HT-29 (cell line): ENCODE results near the gene GPR39. TPM values are rescaled to one million over a fixed set of nuclear protein-coding genes. Genes with fewer than 3 reads are reported as not detected.

Experiments used
- DNase-seq: peaks from one replicate; pipeline ENCODE4 v3.0.0-alpha.2; 2015; ENCODE audit warnings: low spot score
- total RNA-seq: library from RNA; depleted of rRNA; stranded (reverse); fragments of >200 nt; shearing (Covaris generic); gene quantifications from 2 replicates; pipeline ENCODE4 v1.2.3, GENCODE V29; 2014

Gene GPR39
- total RNA-seq, 1 experiment from 2014 or later, result 18.0 TPM

DNA sequence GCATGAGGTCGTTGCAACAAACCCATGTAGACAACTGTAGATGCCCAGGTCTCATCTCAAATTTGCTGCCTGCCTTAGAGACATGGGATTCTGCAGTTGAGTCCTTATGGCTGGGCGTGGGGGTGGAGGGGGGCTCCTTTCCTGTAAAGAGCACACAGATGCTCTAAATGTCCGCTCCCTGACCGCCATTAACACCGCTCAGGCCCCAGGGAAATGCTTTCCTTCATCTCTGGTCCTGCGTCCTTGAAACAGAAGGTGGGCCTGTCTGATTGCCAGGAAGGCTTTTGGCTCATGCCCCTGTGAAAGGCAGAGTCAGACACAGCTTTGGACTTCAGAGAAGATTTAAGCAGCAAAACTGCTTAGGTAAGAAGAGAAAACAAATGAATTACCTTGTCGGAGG, 25.7 kb downstream of the GPR39 start:
- DNase-seq, result no peak

DNA sequence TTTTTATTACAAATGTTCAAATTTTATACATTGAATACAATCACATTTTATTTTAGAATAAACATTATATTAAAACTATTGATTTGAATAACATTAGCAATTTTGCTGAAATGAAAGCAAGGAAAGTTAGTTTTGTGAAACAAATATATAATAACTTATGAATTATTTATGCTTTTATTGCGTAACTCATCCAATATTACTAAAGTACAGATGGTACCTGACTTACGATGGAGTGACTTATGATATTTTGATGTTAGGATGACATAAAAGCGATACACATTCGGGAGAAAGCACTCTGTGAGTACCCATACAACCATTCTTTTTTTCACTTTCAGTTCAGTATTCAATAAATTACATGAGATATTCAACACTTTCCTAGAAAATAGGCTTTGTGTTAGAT, 26.5 kb downstream of the GPR39 start:
- no peak for DNase-seq

DNA sequence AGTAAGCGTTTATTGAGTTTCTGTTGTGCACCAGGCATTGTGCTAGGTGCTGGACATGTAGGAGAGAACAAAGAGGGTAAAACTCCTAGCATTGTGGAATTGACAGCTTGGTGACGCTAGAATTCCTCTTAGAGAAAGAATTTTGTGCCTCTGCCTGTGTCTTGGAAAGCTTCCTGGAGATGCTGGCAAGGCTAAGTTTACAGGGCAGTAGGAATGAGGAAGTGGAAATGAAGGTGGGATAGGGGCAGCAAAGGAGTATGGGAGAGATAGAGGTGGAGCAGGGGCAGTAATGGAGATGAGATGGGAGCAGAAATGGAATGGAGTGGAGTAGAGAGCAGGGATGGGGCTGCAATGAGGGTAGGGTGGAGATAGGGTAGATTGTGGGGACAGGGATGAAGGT, 29.8 kb downstream of the GPR39 start:
- DNase-seq, result peak; percentile 5

- no peak for DNase-seq
These were observed 31.7 kb downstream of the GPR39 start for GRCh38 chr2:132448331-132448730.

DNA sequence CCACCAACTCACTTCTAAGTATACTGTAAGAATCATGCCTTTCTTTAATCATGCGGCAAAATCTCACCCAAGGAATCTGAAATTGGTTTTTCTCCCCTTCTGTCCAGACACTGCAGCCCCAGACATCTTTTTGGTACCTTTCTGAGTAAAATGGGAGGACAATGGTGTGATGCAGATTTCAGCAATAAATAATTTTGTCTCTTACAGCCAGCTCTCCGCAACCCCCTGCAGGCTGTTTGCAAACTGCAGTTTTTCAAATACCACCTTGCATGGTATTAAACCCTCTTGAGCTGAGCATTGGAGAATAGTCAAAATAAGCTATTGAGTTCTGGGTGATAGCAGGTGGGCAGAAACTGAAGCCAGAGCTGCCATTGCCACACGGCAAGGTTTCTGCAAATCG, 32.2 kb downstream of the GPR39 start:
- DNase-seq, result peak; percentile 47

- DNase-seq, result no peak
These were observed 33.3 kb downstream of the GPR39 start for GRCh38 chr2:132449868-132450267.

DNA sequence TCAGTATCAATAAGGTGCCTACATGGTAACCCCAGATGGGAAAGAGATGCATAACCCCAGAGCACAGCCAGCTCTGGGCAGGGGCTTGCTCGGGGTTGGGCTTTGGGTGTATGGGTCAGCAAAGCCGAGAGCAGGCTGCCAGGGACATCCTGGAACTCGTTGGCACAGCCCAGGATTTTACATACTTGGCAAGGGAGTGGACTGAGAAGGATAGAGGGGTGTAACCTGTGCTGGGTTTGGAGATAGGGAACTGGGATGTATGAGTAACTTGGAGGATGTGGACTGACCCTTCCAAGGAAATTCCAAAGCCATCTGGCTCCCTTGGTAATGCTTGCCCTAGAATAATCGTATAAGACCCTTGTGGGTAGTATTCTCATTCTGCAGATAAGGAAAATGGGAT, 44.2 kb downstream of the GPR39 start:
- DNase-seq, result no peak

DNA sequence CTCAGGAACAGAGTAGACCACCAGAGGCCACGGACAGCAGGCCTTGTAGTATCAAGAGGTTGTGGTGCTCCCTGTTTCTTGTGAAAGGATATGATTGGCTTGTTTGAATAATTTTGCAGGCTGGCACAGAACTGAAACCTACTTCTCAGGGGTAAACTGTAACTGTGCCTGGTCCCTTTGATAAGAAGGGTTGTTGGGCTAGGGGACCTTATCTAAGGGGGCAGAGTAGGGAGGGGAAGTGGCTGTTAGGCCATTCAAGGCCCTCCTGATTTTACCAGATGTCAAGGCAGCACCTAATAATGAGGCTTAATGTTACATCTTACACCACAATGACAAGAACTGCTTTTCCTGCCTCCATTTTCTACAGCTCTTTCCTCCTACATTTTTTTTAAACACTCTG, 45.6 kb downstream of the GPR39 start:
- no peak for DNase-seq

- DNase-seq, result no peak
These were observed 47.1 kb downstream of the GPR39 start for GRCh38 chr2:132463719-132464118.

DNA sequence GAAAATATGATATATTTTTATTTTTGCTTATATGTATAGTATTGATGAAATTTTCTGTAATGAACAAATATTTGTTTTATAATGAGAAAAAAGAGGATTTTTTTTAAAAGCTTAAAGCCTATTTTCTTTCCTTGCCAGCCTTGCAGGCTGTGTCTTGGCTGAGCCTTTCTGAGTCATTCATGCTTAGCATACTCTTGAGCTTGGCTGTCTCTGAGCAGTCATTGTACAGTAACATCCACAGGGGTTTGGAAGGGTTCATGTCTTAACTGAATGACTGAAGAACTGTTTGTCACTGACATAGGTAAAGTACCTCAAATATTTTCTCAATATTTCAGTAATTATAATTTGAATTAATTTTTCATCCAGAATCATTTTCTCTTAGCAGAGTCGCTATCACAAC, 49.3 kb downstream of the GPR39 start:
- DNase-seq, result no peak

- no peak for DNase-seq
These were observed 49.9 kb downstream of the GPR39 start for GRCh38 chr2:132466428-132467028.

GRCh38 chr2:132468821-132469675, 52.4 kb downstream of the GPR39 start:
- DNase-seq, result no peak

GRCh38 chr2:132470746-132471145, 54.1 kb downstream of the GPR39 start:
- DNase-seq, result no peak

- DNase-seq, result no peak
These were observed 56.7 kb downstream of the GPR39 start for GRCh38 chr2:132473174-132473883.

GRCh38 chr2:132475615-132476014, 59.0 kb downstream of the GPR39 start:
- DNase-seq, result no peak

GRCh38 chr2:132477436-132477835, 60.8 kb downstream of the GPR39 start:
- DNase-seq, result no peak

DNA sequence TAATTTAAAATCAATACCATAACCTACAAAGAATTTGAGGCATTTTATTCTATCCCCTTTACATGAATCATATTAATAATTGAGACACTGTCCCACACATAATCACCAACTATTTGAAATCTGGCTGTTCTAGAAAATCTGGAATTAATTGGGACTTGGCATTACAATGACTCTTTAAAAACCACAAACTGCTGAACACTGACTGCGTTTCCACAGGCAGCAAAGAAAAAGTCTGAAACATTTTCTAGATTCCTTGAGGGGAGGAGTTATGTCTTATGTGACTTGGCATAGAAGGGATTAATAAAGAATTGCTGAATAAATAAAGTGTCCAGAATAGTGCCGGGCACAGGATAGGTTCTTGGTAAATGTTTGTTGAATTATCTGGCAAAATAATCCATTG, 61.4 kb downstream of the GPR39 start:
- DNase-seq, result no peak

DNA sequence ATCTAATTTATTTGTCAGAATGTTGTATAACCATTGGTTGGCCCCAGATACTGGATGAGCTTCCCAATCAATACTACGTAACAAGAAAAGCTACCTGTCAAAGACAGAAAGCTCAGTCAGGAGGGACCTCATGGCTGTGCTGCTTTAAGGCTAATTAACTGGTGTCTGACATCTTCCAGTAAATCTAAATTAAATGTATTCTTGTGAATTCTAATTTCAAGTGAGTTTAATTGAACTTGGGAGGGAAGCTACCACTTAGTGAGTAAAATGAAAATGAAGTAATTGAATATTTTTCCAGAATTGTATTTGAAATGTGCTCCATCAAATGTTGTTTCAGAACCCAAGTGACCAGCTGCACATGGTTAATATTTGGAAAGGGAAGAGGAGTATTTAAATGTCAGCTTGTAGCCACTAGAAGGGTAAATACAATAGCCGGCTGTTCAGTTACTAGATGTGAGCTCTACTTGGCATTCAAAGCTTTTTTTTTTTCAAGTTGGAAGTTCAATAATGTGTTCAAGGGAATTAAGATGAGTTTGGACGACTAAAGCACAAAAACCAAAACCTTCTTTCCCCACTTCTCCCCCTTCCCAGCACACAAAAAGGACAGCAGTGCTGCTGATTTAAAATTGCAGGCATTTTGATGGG, 62.0 kb downstream of the GPR39 start:
- no peak for DNase-seq

GRCh38 chr2:132479155-132479554, 62.5 kb downstream of the GPR39 start:
- no peak for DNase-seq

GRCh38 chr2:132482821-132483220, 66.2 kb downstream of the GPR39 start:
- DNase-seq, result no peak

DNA sequence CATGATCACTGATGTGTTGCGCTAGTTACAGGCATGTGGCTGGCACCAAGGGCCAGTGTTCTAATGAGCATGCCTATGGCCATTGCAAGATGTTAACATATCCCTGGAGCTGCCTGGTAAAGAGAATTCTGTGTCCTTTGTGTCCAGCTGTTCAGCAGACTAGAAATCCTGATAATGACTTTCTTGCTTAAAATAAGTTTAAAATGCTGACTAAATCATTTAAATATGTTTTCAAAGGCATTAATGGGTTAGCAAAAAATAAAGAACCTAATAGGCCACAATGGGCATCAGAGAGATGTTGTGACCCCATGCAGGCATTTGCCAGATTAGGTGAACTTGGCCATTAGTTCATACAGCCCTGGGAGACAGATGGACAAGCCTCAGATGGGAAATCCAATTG, 67.5 kb downstream of the GPR39 start:
- no peak for DNase-seq

DNA sequence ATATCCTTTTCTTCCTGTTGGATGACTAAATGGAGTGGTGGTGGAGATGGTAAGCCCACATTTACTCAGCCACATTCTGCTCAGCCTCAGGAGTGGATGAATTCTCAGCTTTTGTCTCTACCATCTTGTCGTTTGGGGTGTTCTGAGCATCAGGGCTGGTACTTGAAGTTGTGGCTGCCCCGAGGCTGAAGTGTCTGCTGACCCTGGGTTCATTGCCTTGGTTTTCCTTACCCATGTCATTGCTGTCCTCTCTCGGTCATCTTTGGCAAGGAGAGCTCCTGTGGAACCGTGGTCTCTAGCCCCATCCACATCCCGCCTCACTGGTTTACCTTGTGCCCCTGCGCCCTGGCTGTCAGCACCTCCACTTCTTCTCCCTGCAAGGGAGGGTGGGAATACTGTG, 71.9 kb downstream of the GPR39 start:
- no peak for DNase-seq
